HFFc6 (cell line): ENCODE measurements around the gene MRTFA. TPM values are rescaled to one million over a fixed set of nuclear protein-coding genes. Genes with fewer than 3 reads are reported as not detected.
A peak's percentile ranks its signal among the peaks of the same experiment; 100 is the strongest.

Source experiments
- DNase-seq: peaks from one replicate; pipeline ENCODE4 v3.0.0-alpha.2; 2018
- H3K27ac Mint-ChIP-seq: 2 replicates; pipeline ENCODE4 v1.8.0; 2020; ENCODE audit warnings: mild to moderate bottlenecking, mixed read lengths
- H3K27me3 Mint-ChIP-seq: 2 replicates; pipeline ENCODE4 v1.8.0; 2021; ENCODE audit warnings: mild to moderate bottlenecking, moderate library complexity, mixed read lengths; ENCODE audit not compliant: insufficient read depth
- H3K36me3 Mint-ChIP-seq: 2 replicates; pipeline ENCODE4 v1.8.0; 2021; ENCODE audit warnings: low read depth, mixed read lengths
- H3K4me1 Mint-ChIP-seq: 2 replicates; pipeline ENCODE4 v1.8.0; 2020; ENCODE audit warnings: low read depth, mixed read lengths
- H3K4me3 Mint-ChIP-seq: 2 replicates; pipeline ENCODE4 v1.8.0; 2020; ENCODE audit warnings: mild to moderate bottlenecking, moderate library complexity, mixed read lengths
- H3K9me3 Mint-ChIP-seq: 2 replicates; pipeline ENCODE4 v1.8.0; 2020; ENCODE audit warnings: mild to moderate bottlenecking, mixed read lengths
- CTCF ChIP-seq: fragments of 200-600 bp; sonication (generic); IDR thresholded peaks from 2 replicates; pipeline ENCODE4 v1.5.0; 2021; ENCODE audit warnings: antibody characterized with exemption, mild to moderate bottlenecking
- total RNA-seq, 6 experiments: library from RNA; stranded (reverse); fragmentation: NEBNext Ultra II Directional; extraction: Animal tissue kit (Norgen Biotek cat#: 25700); gene quantifications; 2 replicates in 1 of 6; 3 replicates in 5 of 6; pipeline ENCODE4 v1.2.3, GENCODE V29; 2021

MRTFA gene
- total RNA-seq, 6 experiments from 2014 or later, result 36.4 to 48.7 (median 42.2) TPM

GRCh38 chr22:40618400-40618799 lies 18.1 kb downstream of the MRTFA start:
- H3K27me3 Mint-ChIP-seq, result no peaks in the 10 kb centered on the region; the same call in 1 of the 2 replicates
- DNase-seq, result no peak
- peaks cover 30% of the 10 kb centered on the region for H3K9me3 Mint-ChIP-seq

GRCh38 chr22:40616578-40616977 lies 19.9 kb downstream of the MRTFA start:
- Mint-ChIP-seq H3K27ac (no peak overlapping the region), H3K9me3 (peaks cover 17% of the 10 kb centered on the region), H3K4me3 (no peak overlapping the region), H3K4me1 (peaks cover 52% of the 10 kb centered on the region), H3K27me3 (no peaks in the 10 kb centered on the region; the same call in 1 of the 2 replicates), H3K36me3 (peaks cover 31% of the 10 kb centered on the region)
- no peak for TF ChIP-seq CTCF
- no peak for DNase-seq

More at GRCh38 chr22:40618400-40618799, 18.1 kb downstream of the MRTFA start:
- H3K27ac Mint-ChIP-seq, result peak overlapping the region; percentile 22
- H3K36me3 Mint-ChIP-seq, result peaks cover 45% of the 10 kb centered on the region
- no peak overlapping the region for H3K4me3 Mint-ChIP-seq
- peaks cover 35% of the 10 kb centered on the region for H3K4me1 Mint-ChIP-seq
- no peak for TF ChIP-seq CTCF

- DNase-seq, result no peak
- Mint-ChIP-seq H3K27ac (no peak overlapping the region), H3K4me3 (no peak overlapping the region), H3K27me3 (no peaks in the 10 kb centered on the region; the same call in 1 of the 2 replicates), H3K9me3 (no peaks in the 10 kb centered on the region), H3K4me1 (peaks cover 50% of the 10 kb centered on the region), H3K36me3 (peaks cover 13% of the 10 kb centered on the region)
- no peak for TF ChIP-seq CTCF
Observed at GRCh38 chr22:40613067-40613466, 23.5 kb downstream of the MRTFA start.

GRCh38 chr22:40612291-40612751 lies 24.2 kb downstream of the MRTFA start:
- Mint-ChIP-seq H3K4me1 (peaks cover 49% of the 10 kb centered on the region), H3K36me3 (peaks cover 9% of the 10 kb centered on the region), H3K4me3 (no peak overlapping the region), H3K27ac (no peak overlapping the region), H3K9me3 (no peaks in the 10 kb centered on the region), H3K27me3 (no peaks in the 10 kb centered on the region; the same call in 1 of the 2 replicates)
- no peak for DNase-seq
- TF ChIP-seq CTCF, result no peak

GRCh38 chr22:40611606-40612005 lies 24.9 kb downstream of the MRTFA start:
- Mint-ChIP-seq H3K36me3 (peaks cover 7% of the 10 kb centered on the region), H3K27ac (no peak overlapping the region), H3K27me3 (no peaks in the 10 kb centered on the region; the same call in 1 of the 2 replicates), H3K9me3 (no peaks in the 10 kb centered on the region), H3K4me1 (peaks cover 53% of the 10 kb centered on the region), H3K4me3 (no peak overlapping the region)
- DNase-seq, result no peak
- TF ChIP-seq CTCF, result no peak
